NB4 (cell line): Measurements from ENCODE around the gene AKAP5.

Experiments
- CTCF ChIP-seq: IDR thresholded peaks from one replicate; pipeline ENCODE4 v1.5.1; 2012; ENCODE audit warnings: low read depth, low read length
- POLR2A ChIP-seq: IDR thresholded peaks from 2 replicates; pipeline ENCODE4 v1.6.1; 2011; ENCODE audit warnings: mild to moderate bottlenecking; ENCODE audit not compliant: insufficient read length; ENCODE audit errors: extremely low read depth

- TF ChIP-seq CTCF (no peak), POLR2A (no peak)
Observed at GRCh38 chr14:64504897-64505794, 39.8 kb downstream of the AKAP5 start.
